Measurements from ENCODE around the gene NHERF2.

Gene NHERF2

DNA sequence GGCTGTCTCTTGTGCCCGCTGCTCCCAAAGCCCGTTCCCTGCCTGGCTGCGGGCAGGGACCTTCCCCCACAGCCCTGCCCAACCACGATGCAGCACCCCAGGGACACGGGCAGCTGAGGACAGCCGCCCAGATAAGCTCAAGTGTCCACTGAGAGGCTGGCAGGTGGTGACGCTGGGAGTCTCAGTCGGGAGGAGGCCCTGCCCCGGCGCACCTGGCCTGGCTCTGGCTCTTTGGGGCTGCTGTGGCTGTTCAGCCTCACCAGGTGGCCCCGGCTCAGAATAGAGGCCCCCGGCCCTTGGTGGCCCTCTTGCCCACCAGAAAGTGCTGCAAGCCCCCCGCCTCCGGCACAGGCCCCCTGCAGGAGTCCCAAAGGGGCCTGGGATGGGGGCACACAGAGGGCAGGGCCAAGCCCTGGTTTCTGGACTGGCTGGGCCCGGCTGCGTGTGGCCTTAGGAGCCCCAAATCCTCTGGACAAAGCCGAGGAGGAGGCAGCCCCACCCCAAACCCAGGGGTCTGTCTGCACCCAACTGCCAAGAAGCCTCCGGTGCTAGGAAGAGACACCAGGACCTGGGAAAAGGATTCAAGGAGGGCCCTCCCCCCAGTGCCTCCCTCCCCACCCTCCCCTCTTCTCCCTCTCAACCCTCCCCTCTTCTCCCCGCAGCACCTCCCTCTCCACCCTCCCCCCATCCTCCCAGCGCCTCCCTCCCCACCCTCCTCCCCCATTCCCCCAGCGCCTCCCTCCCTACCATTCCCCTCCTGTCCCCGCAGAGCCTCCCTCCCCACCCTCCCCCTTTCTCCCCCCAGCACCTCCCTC, 15.7 kb downstream of the NHERF2 start:
- DNase-seq = peak; percentile 41

DNA sequence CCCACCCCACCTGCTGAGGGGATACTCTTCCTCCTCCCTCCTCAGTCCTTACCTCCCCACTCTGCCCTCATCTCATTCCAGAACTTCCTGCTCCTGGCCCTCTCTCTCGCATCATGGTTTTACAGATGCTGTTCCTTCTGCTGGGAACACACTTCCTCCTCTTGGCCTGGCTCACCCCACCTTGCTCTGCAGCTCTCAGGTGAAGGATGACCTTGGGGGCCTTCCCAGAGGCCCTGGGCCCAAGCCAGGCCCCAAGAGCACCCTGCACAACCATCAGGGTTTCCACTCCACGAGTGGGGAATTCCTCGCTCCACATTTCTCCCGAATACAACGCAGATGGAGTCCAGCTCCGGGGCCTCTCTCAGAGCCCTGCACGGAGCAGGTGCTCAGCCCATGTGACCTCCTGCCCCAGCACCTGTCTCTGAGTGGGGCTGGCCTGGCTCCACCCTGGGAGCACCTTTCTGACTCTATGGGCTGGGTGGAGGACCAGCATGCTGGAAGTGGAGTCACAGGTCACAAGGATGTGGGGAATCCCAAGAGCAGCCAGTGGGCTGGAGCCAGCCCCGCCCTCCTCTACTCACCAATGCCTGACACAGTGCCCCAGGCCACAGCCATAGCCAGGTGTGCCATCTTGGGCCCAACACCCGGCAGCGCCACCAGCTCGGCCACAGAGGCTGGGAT, 16.4 kb downstream of the NHERF2 start:
- DNase-seq = no peak

DNA sequence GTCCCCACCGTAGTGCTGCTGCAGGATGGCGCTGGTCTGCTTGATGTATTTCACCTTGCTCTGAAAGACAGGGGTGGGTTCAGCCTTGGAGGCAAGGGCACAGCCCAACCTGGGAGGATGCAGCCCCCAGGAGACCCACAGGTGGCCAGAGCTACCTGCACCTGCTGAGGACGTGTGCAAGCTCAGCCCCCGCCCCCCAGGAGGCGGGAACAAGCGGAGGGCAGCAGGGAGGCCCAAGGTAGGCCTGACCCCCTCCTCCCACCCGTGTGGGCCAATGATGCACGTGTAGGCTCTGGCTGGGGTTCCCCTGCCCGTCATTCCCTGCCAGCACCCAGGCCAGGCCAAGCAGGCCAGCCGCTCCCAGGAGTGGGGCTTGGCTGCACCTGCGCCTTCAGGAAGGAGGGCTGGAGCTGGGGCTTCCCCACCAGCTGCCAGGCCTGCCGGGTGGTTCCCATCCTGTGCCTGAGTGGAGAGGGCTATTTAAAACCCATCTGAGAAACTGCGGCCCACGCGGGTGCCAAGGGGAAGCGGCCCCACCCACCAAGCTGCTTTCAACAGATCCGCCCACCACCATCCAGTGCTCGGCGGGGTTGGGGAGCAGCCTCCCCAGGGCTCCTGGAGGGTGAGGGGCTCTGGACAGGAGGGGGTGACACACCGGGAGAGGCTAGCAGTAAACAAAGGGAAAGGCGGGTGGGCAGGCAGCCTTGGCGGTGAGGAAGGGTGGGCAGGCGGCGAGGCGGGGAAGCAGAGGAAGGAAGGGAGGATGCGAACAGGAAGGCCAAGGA, 17.2 kb downstream of the NHERF2 start:
- DNase-seq = peak; percentile 37

DNA sequence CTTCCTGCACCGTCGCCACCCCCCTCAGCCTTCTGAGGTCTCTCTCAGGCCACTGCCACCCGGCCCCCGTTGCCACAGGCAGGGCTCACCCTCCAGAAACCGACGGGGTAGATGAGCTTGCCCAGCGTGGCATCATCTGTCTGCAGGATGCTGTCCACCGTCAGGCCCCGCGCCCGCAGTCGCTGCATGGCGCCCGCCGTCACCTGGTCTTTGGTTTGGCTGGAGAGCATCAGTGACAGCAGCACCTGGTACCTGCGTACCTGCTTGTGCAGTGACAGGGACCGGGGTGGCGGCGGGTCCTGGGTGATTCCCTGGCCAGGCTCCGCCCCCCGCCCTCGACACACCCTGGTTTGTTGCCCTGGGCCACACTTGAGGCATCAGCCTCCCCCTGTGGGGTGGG, 17.8 kb downstream of the NHERF2 start:
- DNase-seq = no peak

DNA sequence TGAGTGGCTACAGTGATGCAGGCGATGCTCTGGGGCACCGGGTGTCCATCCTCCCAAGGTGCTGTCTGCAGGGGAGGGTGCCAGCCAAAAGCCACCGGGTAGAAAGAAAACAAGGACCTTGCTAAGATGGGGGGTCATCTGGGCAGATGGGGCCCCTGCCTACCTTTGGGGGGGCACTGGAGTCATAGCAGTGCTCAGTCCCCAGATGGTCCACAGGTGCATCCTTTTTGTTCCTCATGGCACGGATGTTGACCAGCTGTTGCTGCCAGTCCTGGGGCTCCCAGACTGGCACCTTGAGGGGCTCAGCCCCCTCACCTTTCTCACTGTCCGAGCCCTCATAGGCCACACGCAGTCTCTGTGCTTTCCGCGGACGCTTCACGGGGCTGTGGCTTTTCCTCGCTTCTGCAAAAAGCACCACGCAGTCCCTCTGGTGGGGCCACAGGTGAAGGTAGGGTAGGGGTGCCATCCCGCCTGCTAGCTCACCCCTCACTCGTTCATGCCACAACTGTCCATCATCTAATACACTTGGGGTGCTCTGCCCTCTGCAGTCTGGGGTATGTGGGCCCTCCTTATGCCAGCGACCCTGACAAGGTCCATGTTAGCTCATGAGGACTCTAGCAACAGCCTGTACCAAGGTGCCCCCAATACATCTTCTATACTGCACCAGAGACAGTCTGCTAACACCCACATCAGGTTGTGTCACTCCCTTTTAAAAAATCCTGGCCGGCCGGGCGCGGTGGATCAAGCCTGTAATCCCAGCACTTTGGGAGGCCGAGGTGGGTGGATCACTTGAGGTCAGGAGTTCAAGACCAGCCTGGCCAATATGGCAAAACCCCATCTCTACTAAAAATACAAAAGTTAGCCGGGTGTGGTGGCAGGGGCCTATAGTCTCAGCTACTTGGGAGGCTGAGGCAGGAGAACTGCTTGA, 19.5 kb downstream of the NHERF2 start:
- no peak for DNase-seq

DNA sequence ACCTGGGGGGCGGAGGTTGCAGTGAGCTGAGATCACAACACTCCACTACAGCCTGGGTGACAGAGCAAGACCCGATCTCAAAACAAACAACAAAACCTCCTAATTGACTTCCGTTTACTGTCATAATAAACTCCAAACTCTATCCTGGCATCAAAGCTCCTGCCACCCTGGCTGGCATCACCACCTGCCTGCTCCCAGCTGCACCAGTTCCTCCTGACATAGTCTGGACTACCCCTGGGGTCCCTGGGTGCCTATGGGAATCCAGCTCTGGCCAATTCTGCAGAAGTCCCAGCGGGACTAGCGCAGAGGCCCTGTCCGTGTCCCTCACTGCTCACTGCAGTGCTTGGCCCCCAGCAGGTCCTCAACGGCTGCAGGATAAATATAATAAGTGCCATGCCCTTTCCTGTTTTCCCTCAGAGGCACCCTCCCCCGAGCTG, 20.2 kb downstream of the NHERF2 start:
- peak; percentile 82 for DNase-seq

DNA sequence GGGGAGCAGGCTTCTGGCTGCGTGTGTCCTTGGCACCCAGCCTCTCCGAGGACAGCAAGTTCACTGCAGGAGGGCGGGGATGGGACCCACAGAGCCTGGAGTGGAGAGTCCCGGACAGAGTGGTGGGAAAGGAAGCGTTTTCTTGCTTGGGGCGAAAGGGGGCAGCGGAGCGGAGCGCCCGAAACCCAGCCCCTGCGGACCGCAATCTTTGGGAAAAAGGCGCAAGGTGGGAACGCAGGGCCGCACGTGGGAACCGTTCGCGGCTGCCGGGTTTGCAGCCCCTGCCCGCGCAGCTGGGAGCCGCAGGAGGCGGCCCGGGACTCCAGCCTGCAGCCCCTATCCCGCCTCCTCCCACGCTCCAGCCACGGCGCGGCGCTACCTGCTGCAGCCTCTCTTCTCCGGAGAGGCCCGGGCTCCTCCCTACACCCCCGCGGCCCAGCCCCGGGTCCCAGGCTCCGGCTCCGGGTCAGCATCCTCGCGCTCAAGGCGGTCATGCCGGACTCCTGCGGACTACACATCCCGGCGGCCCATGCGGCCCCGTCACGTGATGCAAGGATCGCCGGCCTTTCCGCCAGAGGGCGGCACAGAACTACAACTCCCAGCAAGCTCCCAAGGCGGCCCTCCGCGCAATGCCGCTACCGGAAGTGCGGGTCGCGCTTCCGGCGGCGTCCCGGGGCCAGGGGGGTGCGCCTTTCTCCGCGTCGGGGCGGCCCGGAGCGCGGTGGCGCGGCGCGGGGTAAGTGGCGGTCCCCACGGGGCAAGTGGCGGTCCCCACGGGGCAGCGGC, 20.8 kb downstream of the NHERF2 start, which contains the start of the genes NTHL1 and TSC2:
Gene NTHL1 (minus strand): TSS at position 505 of the 786 bp plus-strand sequence. CDS start 11 bp downstream, at position 494.
Gene TSC2 (plus strand): TSS at position 656 of the 786 bp plus-strand sequence. CDS start 631 bp downstream, outside the sequence.
- DNase-seq = peak; percentile 98

DNA sequence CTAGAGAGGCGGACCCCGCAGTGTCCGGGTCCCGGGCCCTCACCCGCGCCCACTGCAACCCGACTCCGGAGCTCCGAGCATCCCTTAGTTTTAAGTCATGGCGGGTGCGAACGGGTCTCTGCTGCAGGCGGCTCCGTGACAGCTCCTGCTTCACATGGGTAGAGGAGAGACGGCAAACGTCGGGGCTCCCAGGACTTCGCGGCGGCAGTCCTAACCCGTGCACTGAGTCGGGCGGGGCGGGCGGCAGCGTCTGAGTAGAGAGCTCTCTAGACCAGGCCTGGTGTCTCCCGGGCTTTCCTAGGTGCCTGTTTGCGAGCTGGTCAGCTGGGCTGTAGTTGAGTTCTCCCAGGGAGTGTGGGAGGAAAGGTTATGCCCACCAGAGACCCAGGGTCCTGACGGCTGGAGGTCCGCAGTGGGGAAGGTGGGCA, 21.4 kb downstream of the NHERF2 start:
- peak; percentile 64 for DNase-seq

DNA sequence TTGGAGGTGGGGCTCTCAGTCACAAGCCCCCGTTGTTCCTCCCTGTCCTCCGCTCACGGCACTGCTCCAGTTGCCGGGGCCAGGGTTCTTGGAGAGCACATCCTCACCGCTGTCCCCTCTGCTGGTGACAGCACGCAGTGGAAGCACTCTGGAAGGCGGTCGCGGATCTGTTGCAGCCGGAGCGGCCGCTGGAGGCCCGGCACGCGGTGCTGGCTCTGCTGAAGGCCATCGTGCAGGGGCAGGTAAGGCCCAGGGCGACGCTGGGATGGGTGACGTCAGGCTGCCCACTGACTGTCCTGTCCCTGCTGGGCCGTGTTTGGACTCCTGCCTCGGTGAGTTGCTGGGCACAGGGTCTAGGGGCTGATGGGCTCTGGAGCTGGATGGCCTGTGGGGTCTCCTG, 26.5 kb downstream of the NHERF2 start:
- DNase-seq = no peak

DNA sequence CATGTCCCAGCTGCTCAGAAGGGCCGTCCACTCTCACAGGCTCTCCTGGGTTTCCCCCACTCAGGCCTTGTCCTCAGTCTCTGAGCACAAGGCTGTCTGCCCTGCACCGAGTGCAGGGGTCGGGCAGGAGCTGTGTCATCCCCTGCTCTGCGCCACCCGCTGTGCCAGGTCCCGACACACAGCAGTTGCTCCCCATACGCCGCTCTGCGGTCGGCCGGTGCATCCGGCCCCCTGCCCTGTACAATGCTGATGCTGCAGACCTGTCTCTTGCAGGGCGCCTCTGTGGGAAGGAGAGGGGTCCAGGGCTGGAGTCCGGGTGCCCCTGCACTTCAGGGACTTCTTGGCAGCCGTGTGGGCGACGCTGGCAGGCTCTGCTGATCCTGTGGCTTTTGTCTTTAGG, 27.2 kb downstream of the NHERF2 start:
- DNase-seq = no peak

DNA sequence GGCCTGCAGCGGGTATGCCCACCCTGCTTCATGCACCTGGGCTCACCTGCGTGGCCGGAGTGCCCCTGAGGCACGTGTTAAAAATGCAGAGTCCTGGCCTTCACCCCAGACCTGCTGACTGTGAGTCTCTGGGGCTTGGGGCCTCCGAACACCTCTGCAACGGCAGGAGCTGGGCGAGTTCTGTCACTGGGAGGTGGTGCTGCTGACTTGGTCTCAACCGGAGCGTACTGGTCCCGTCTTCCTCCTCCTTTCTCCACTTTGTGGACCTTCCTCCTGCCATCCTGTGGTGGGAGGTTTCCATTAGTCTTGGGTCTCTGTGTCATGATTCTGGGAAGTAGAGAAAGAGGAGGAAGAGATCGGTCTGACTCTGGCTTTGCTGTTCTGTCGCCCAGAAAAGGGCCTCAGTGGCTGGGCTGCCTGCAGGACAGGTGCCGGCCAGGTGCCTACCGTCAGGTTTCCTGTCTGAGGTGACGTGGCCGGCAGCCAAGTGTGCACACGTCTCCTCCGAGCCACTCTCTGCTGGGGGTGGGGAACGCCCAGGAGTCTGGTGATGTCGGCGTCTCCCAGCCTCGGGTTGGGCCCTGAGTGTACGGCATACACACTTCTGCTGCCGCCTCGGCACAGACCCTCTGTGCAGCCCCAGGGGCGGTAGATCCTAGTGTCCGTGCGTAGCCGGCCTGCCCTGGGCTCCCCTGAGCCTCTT, 28.0 kb downstream of the NHERF2 start:
- peak; percentile 97 for DNase-seq

DNA sequence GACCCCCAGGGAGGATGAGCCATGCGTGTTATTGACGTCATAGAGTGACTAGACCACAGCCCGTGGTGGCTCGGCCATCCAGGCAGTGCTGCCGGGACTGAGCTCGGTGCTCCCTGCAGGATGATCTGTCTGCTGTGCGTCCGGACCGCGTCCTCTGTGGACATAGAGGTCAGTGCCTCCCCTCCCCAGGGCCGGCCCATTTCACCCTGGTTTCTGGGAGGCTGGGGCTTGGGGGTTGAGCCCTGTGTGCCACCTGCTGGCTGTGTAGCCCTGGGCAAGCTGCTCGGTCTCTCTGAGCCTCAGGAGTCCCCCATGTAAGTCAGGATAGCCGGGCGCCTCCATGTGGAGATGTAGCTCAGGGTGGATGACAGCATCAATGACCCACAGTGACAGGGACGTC, 29.4 kb downstream of the NHERF2 start:
- DNase-seq = no peak

DNA sequence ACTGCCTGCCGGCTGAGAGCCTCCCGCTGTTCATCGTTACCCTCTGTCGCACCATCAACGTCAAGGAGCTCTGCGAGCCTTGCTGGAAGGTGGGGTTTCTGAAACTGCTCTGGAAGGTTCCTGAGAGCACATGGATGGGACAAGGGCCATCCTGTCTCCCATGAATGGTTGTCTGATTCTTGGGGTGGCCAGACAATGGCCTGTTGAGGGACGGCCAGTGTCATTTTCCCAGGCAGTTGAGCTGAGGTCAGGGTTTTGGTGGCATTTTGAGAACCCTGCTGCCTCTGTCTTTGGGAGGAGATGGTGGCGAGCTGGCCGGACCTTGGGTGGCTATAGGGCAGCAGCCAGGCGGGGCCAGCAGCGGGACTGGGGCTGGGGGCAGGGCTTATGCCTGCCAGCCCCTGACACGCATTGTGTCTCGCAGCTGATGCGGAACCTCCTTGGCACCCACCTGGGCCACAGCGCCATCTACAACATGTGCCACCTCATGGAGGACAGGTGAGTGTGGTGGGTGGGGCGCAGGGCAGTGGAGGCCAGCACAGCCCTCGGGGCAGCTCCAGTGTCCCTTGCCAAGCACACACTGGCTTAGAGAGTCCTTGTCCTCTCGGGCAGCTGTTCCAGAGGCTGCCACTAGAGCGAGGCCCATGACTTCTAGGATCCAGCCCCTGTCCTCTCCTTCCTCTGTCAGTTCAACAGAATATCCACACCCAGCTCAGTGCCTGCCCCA, 30.1 kb downstream of the NHERF2 start:
- DNase-seq = peak; percentile 50

DNA sequence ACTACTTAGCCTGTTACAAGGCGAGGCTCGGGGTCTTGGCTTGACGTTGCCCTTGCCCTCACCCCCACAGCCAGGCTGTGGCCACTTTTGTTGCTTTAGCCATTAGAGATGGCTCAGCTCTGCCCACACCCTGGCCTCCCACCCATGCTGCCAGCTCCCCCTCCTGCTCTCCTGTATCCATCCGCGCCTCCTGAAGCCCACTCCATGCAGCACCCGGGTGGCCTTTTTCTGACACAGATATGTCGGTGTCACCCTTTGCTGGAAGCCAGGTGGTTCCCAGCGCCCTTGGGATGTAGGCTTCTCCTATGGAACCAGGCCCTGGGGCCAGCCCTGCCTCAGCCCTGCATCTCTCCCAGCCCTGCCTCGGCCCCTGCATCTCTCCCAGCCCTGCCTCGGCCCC, 30.7 kb downstream of the NHERF2 start:
- DNase-seq = no peak

DNA sequence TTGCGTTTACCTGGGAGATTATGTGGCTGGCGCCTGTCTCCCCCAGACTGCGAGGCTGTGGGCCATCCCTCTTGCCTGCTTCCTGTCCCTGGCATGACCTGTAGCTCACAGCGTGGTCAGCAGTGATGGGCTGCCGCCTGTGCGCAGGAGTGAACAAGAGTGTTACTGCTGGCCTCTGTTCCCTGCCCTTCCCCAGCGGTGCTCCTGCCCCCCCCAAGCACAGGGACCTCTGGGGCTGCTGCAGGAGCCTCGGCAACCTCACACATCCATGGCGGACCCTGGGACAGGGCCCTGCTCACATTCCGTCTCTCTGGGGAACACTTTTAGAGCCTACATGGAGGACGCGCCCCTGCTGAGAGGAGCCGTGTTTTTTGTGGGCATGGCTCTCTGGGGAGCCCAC, 31.7 kb downstream of the NHERF2 start:
- DNase-seq = no peak

DNA sequence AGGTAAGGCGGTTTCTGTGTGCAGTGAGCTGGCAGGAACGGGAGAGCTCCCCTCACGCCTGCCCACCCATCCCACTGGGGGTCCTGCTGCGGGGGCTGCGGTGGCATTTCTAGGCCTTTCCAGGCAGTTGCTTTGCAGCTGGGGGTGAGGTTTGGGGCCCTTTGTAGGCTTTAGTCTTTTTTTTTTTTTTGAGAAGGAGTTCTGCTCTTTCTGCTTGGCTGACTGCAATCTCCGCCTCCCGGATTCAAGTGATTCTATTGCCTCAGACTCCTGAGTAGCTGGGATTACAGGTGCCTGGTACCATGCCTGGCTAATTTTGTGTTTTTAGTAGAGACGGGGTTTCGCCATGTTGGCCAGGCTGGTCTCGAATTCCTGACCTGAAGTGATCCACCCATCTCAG, 32.2 kb downstream of the NHERF2 start:
- DNase-seq = no peak

DNA sequence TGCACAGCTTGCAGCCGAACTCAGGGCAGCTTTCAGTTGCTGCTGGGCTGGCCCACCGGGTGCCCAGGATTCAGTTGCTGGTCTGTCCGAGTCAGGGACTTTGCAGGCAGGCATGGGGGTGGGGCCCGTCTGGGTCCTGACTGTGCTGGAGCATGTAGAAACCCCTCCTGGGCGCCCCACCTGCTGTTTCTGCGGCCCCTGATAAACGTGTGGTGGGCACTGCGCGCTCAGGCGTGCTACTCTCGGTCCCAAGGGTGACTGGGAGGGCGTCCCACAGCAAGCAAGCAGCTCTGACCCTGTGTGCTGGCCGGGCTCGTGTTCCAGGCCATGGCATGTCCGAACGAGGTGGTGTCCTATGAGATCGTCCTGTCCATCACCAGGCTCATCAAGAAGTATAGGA, 33.6 kb downstream of the NHERF2 start:
- no peak for DNase-seq

DNA sequence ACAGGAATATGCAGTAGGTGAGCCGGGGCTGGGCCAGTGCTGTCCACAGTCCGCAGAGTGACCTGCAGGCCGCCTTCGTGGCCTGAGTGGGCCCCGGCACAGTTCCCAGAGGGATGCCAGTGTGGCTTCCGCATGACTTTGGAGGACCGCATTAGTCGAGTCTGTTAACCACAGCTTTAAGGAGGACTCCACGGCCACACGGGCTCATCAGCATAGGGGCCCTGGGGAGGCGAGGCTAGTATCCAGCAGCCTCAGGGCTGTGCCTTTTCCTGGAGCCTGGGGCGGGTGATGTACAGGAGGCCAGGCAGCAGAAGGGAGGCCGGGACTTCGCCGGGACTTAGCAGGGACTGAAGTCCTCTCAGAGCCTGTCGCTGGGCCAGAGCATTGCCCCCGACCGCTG, 34.3 kb downstream of the NHERF2 start:
- DNase-seq = no peak

DNA sequence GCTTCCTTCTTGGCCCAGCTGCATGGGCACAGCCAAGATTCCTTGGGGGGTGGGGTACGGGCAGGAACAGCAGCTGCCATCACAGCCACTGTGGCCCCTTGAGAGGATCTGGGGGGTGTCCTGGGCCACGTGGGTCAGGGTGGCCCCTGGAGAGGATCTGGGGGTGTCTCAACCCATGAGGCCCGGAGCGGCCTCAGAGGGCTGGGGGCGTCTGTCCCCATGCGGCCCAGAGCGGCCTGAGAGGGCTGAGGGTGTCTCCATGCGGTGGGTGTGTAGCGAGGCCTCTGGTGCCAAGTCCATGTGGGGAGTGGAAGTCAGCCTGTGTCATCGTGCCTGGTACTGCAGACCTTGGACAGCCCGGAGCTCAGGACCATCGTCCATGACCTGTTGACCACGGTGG, 34.8 kb downstream of the NHERF2 start:
- DNase-seq = no peak

DNA sequence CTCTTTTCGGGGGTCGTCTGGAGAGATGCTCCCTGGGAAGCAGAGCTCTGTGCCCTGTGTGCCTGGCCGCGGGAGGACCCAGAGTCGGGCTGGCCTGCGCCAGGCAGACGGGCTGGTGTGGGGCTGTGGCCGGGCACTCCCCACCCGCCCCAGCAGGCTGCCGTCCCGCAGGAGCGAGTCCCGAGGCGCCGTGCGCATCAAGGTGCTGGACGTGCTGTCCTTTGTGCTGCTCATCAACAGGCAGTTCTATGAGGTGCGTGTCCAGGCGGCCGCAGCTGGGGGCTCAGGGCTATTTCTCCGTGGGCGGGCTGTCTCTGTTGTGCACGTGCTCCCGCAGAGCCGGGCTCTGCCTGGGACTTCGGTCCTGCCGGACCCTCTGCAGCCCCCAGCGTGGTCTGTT, 36.1 kb downstream of the NHERF2 start:
- no peak for DNase-seq

All from NCI-H69 (cell line).